Measurements from ENCODE around the gene SCTR.

Gene SCTR

GRCh38 chr2:119525614-119526013, 1.3 kb upstream of the SCTR start:
- no peak for TF ChIP-seq CREB5 (CRISPR knock-in tag; IDR thresholded peaks at IDR 0.05; ENCODE audit: low read depth)
- TF ChIP-seq SNAI2 (CRISPR knock-in tag; IDR thresholded peaks at IDR 0.05), result no peak
- TF ChIP-seq TOX (CRISPR knock-in tag; IDR thresholded peaks at IDR 0.05; ENCODE audit: borderline replicate concordance), result no peak
- TF ChIP-seq TCF4 (CRISPR knock-in tag; IDR thresholded peaks at IDR 0.05; ENCODE audit: borderline replicate concordance), result no peak
- no peak for TF ChIP-seq ZFP3 (CRISPR knock-in tag; IDR thresholded peaks at IDR 0.05)
- no peak for TF ChIP-seq ISL1 (CRISPR knock-in tag; IDR thresholded peaks at IDR 0.05)
- no peak for TF ChIP-seq TSHZ2 (CRISPR knock-in tag; IDR thresholded peaks at IDR 0.05)
- TF ChIP-seq PPARA (CRISPR knock-in tag; IDR thresholded peaks at IDR 0.05; ENCODE audit: borderline replicate concordance), result no peak
- TF ChIP-seq CSDC2 (CRISPR knock-in tag; IDR thresholded peaks at IDR 0.05), result no peak
- TF ChIP-seq OSR1 (CRISPR knock-in tag; IDR thresholded peaks at IDR 0.05), result no peak
- TF ChIP-seq PATZ1 (CRISPR knock-in tag; IDR thresholded peaks at IDR 0.05; ENCODE audit: borderline replicate concordance), result no peak
- no peak for ATAC-seq

GRCh38 chr2:119523383-119523951, 816 bp downstream of the SCTR start:
- TF ChIP-seq TOX (CRISPR knock-in tag; IDR thresholded peaks at IDR 0.05; ENCODE audit: borderline replicate concordance), result no peak
- ATAC-seq, result no peak

- no peak for ATAC-seq
- no peak for TF ChIP-seq SNAI2 (CRISPR knock-in tag; IDR thresholded peaks at IDR 0.05)
- no peak for TF ChIP-seq ZNF8 (CRISPR knock-in tag; IDR thresholded peaks at IDR 0.05)
- no peak for TF ChIP-seq TSHZ2 (CRISPR knock-in tag; IDR thresholded peaks at IDR 0.05)
- TF ChIP-seq PATZ1 (CRISPR knock-in tag; IDR thresholded peaks at IDR 0.05; ENCODE audit: borderline replicate concordance), result no peak
- TF ChIP-seq ZFP30 (CRISPR knock-in tag; IDR thresholded peaks at IDR 0.05), result no peak
- TF ChIP-seq ISL1 (CRISPR knock-in tag; IDR thresholded peaks at IDR 0.05), result no peak
- TF ChIP-seq OSR1 (CRISPR knock-in tag; IDR thresholded peaks at IDR 0.05), result no peak
- TF ChIP-seq ZNF70 (CRISPR knock-in tag; IDR thresholded peaks at IDR 0.05), result no peak
- no peak for TF ChIP-seq TCF4 (CRISPR knock-in tag; IDR thresholded peaks at IDR 0.05; ENCODE audit: borderline replicate concordance)
- TF ChIP-seq ZFP3 (CRISPR knock-in tag; IDR thresholded peaks at IDR 0.05), result no peak
- no peak for TF ChIP-seq ESRRG (CRISPR knock-in tag; IDR thresholded peaks at IDR 0.05)
Measured at GRCh38 chr2:119522671-119523070, 1.6 kb downstream of the SCTR start.

- no peak for ATAC-seq
- TF ChIP-seq CSDC2 (CRISPR knock-in tag; IDR thresholded peaks at IDR 0.05) (no peak), ARNTL (CRISPR knock-in tag; IDR thresholded peaks at IDR 0.05; ENCODE audit: borderline replicate concordance, low read depth) (no peak), TOX (CRISPR knock-in tag; IDR thresholded peaks at IDR 0.05; ENCODE audit: borderline replicate concordance) (no peak), TCF4 (CRISPR knock-in tag; IDR thresholded peaks at IDR 0.05; ENCODE audit: borderline replicate concordance) (no peak), ZFP3 (CRISPR knock-in tag; IDR thresholded peaks at IDR 0.05) (no peak), PPARA (CRISPR knock-in tag; IDR thresholded peaks at IDR 0.05; ENCODE audit: borderline replicate concordance) (no peak), ISL1 (CRISPR knock-in tag; IDR thresholded peaks at IDR 0.05) (no peak), PATZ1 (CRISPR knock-in tag; IDR thresholded peaks at IDR 0.05; ENCODE audit: borderline replicate concordance) (no peak), POU6F1 (CRISPR knock-in tag; IDR thresholded peaks at IDR 0.05; ENCODE audit: borderline replicate concordance, low read depth) (no peak), ZFP30 (CRISPR knock-in tag; IDR thresholded peaks at IDR 0.05) (no peak), ZNF70 (CRISPR knock-in tag; IDR thresholded peaks at IDR 0.05) (no peak), BACH2 (CRISPR knock-in tag; IDR thresholded peaks at IDR 0.05; ENCODE audit: borderline replicate concordance) (no peak), OSR1 (CRISPR knock-in tag; IDR thresholded peaks at IDR 0.05) (no peak), ESRRG (CRISPR knock-in tag; IDR thresholded peaks at IDR 0.05) (no peak)
Measured at GRCh38 chr2:119521433-119522050, 2.7 kb downstream of the SCTR start.

All from SK-N-SH treated with all-trans-retinoic acid at 6 μM for 48 hours (cell line).